Activated B cell treated with CpG ODN at 0.5 μM for 24 hours (primary cell): Measurements from ENCODE around the gene ALDH1L1. TPM values are rescaled to one million over a fixed set of nuclear protein-coding genes. Genes with fewer than 3 reads are reported as not detected.

Source experiments
- ATAC-seq: fragments of 200-7000 bp; cut with Tn5 transposase; one replicate; pipeline ENCODE4 v1.10.0; 2021; ENCODE audit warnings: low read depth, mild to moderate bottlenecking, moderate library complexity
- CTCF ChIA-PET: fragments of 350-600 bp; sonication (Branson Sonifier 250); formaldehyde crosslinking; loops from one replicate; lab custom pipeline; 2021; ENCODE audit warnings: antibody characterized with exemption; lab: Charles Lee
- POLR2A ChIA-PET: fragments of 350-600 bp; sonication (Branson Sonifier 250); formaldehyde crosslinking; loops from one replicate; lab custom pipeline; 2021; ENCODE audit warnings: antibody characterized with exemption; lab: Charles Lee
- DNase-seq: peaks from one replicate; pipeline ENCODE4 v3.0.0; 2022
- H3K27ac Mint-ChIP-seq: one replicate; pipeline ENCODE4 v1.8.0; 2020; ENCODE audit warnings: mixed read lengths
- H3K27me3 Mint-ChIP-seq: one replicate; pipeline ENCODE4 v1.8.0; 2021; ENCODE audit warnings: mixed read lengths
- H3K36me3 Mint-ChIP-seq: one replicate; pipeline ENCODE4 v1.8.0; 2021; ENCODE audit warnings: low read depth, mixed read lengths
- H3K4me1 Mint-ChIP-seq: one replicate; pipeline ENCODE4 v1.8.0; 2021; ENCODE audit warnings: mixed read lengths
- H3K4me3 Mint-ChIP-seq: one replicate; pipeline ENCODE4 v1.8.0; 2020; ENCODE audit warnings: mild to moderate bottlenecking, mixed read lengths
- H3K9me3 Mint-ChIP-seq: one replicate; pipeline ENCODE4 v1.8.0; 2020; ENCODE audit warnings: mixed read lengths
- CTCF ChIP-seq: fragments of 200-600 bp; IDR thresholded peaks from one replicate; pipeline ENCODE4 v1.8.0; 2022; ENCODE audit warnings: antibody characterized with exemption, mild to moderate bottlenecking
- intact Hi-C: fragments of 100-400 bp; cut with micrococcal nuclease; formaldehyde crosslinking; loops from one replicate; pipeline ENCODE4 v1.15.1; 2024
- total RNA-seq: library from RNA; stranded (reverse); gene quantifications from 2 replicates; pipeline ENCODE4 v1.2.3, GENCODE V29; 2022

ALDH1L1 gene
- total RNA-seq, 1 donor from 2014 or later = not detected

- DNase-seq (no peak), ATAC-seq (no peak)
- TF ChIP-seq CTCF = no peak
- no peaks in the 10 kb centered on the region for H3K27me3 Mint-ChIP-seq
- POLR2A ChIA-PET = no interaction called here
- CTCF ChIA-PET = no interaction called here
- H3K4me1 Mint-ChIP-seq = no peaks in the 10 kb centered on the region
- H3K36me3 Mint-ChIP-seq = no peaks in the 10 kb centered on the region
- H3K9me3 Mint-ChIP-seq = no peaks in the 10 kb centered on the region
- H3K27ac Mint-ChIP-seq = no peak overlapping the region
- intact Hi-C loops = no loop called here
- no peak overlapping the region for H3K4me3 Mint-ChIP-seq
Measured at GRCh38 chr3:126155819-126156218, 24.6 kb downstream of the ALDH1L1 start.

- Mint-ChIP-seq H3K4me1 (no peaks in the 10 kb centered on the region), H3K27ac (no peak overlapping the region), H3K9me3 (no peaks in the 10 kb centered on the region), H3K4me3 (no peak overlapping the region), H3K36me3 (no peaks in the 10 kb centered on the region), H3K27me3 (no peaks in the 10 kb centered on the region)
- no peak for ATAC-seq
- DNase-seq = no peak
- intact Hi-C loops = no loop called here
- TF ChIP-seq CTCF = no peak
- CTCF ChIA-PET = no interaction called here
- POLR2A ChIA-PET = no interaction called here
Measured at GRCh38 chr3:126155280-126155640, 25.1 kb downstream of the ALDH1L1 start.

- ATAC-seq (no peak), DNase-seq (no peak)
- ChIA-PET CTCF (no interaction called here), POLR2A (no interaction called here)
- no peaks in the 10 kb centered on the region for H3K36me3 Mint-ChIP-seq
- no peaks in the 10 kb centered on the region for H3K9me3 Mint-ChIP-seq
- no peak for TF ChIP-seq CTCF
- H3K4me1 Mint-ChIP-seq = no peaks in the 10 kb centered on the region
- H3K4me3 Mint-ChIP-seq = no peak overlapping the region
- H3K27me3 Mint-ChIP-seq = no peaks in the 10 kb centered on the region
- intact Hi-C loops = no loop called here
- no peak overlapping the region for H3K27ac Mint-ChIP-seq
Measured at GRCh38 chr3:126154391-126155279, 25.8 kb downstream of the ALDH1L1 start.

GRCh38 chr3:126153695-126154360 lies 26.6 kb downstream of the ALDH1L1 start:
- H3K27me3 Mint-ChIP-seq = no peaks in the 10 kb centered on the region
- no peaks in the 10 kb centered on the region for H3K36me3 Mint-ChIP-seq
- no peak overlapping the region for H3K4me3 Mint-ChIP-seq
- ATAC-seq = no peak
- H3K9me3 Mint-ChIP-seq = no peaks in the 10 kb centered on the region
- POLR2A ChIA-PET = no interaction called here
- intact Hi-C loops = no loop called here
- no peak for DNase-seq
- no peaks in the 10 kb centered on the region for H3K4me1 Mint-ChIP-seq
- CTCF ChIA-PET = no interaction called here
- no peak overlapping the region for H3K27ac Mint-ChIP-seq
- no peak for TF ChIP-seq CTCF

- Mint-ChIP-seq H3K36me3 (no peaks in the 10 kb centered on the region), H3K27ac (no peak overlapping the region), H3K27me3 (no peaks in the 10 kb centered on the region), H3K9me3 (no peaks in the 10 kb centered on the region), H3K4me1 (no peaks in the 10 kb centered on the region), H3K4me3 (no peak overlapping the region)
- intact Hi-C loops = no loop called here
- no peak for TF ChIP-seq CTCF
- ChIA-PET CTCF (no interaction called here), POLR2A (no interaction called here)
- ATAC-seq (no peak), DNase-seq (no peak)
Measured at GRCh38 chr3:126152901-126153694, 27.3 kb downstream of the ALDH1L1 start.
